HL-60 (cell line): Measurements from ENCODE around the gene NOS1AP.

ENCODE experiments used
- CTCF ChIP-seq: IDR thresholded peaks from one replicate; pipeline ENCODE4 v1.5.1; 2011; ENCODE audit warnings: low read length, control low read depth, inconsistent platforms; ENCODE audit not compliant: insufficient read depth
- GABPA ChIP-seq: IDR thresholded peaks from 2 replicates; pipeline ENCODE4 v1.6.1; 2012; ENCODE audit warnings: low read depth

GRCh38 chr1:162093095-162093494 is 23.6 kb downstream of the NOS1AP start:
- TF ChIP-seq CTCF (no peak), GABPA (no peak)
